ENCODE results near the gene CC2D2B.
"Not testable (repeated sequence)": the region's sequence is repeated elsewhere in the genome, so short reads cannot be mapped to it uniquely, and the experiment has no call there.

CC2D2B gene

DNA sequence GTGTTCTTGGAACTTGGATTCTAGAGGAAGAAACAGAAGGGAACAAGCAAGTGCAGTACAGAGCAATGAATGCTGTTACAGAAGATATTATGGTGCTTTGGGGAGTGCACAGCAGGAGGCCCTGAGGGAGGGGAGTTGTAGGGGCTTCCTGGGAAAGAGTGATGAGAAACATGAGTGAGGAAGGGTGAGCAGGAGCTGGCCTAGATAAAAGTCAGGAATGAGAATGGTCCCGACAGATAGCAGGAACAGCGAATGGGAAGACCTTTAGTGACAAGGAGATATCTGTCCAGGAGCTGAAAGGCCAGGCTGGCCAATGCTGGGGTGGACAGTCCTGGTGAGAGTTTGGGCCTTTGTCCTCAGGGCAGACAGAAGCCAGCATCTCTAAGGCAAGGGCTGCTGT is 115.0 kb downstream of the CC2D2B start:
- DNase-seq = no peak

DNA sequence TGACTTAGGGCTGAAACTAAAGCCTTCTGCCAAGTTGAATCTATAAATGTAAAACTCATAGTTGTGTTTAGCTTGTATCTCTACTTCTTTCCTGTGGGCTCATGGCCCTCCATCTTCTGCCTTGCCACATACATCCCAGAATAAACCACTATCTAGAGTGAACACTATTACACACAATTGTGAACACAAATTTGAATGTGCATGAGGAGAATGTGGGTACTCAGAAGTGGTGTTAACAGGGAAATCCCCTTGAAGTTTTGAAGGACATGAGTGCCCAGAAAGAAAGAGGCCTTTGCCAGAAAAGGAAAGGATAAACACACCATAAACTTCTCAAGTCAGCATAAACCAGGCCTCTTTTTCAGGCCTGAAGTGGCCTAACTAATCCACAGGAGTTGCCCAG is 115.4 kb downstream of the CC2D2B start:
- no peak for DNase-seq

DNA sequence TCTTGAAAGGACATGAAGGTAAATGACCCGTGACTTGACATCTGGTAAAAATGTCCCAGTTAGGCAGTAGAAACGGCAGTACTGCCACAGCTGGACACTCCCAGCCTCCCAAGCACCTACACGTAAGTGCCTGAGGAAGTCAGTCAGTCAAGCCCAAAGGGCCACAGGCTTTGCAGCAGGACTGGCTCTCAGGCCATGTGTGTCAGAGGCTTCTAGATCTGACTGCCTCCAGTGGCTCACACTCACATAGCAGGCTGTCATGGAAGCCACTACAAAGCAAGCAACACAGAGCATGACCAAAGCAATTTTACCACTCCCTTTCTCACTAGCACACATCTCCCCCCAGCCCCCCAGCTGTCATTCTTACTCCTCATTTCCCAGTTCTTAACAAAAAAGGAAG is 117.8 kb downstream of the CC2D2B start:
- no peak for DNase-seq

DNA sequence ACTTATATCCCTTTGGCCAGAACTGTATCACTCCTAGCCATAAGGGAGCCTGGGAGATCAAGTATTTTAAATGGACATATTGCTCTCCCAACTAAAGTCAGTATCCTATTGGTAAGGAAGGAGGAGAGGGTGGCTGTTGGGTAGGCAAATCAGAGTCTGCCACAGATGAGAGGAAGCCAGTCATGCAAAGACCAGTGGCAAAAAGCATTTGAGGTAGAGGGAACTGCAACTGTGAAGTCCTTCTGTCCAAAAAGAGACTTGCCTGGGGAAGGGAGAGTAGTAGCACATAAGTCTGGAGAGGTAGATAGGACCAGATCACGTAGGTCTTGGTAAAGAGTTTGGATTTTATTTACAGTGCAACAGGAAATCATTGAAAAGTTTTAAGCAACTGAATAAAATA is 126.8 kb downstream of the CC2D2B start:
- no peak for DNase-seq

DNA sequence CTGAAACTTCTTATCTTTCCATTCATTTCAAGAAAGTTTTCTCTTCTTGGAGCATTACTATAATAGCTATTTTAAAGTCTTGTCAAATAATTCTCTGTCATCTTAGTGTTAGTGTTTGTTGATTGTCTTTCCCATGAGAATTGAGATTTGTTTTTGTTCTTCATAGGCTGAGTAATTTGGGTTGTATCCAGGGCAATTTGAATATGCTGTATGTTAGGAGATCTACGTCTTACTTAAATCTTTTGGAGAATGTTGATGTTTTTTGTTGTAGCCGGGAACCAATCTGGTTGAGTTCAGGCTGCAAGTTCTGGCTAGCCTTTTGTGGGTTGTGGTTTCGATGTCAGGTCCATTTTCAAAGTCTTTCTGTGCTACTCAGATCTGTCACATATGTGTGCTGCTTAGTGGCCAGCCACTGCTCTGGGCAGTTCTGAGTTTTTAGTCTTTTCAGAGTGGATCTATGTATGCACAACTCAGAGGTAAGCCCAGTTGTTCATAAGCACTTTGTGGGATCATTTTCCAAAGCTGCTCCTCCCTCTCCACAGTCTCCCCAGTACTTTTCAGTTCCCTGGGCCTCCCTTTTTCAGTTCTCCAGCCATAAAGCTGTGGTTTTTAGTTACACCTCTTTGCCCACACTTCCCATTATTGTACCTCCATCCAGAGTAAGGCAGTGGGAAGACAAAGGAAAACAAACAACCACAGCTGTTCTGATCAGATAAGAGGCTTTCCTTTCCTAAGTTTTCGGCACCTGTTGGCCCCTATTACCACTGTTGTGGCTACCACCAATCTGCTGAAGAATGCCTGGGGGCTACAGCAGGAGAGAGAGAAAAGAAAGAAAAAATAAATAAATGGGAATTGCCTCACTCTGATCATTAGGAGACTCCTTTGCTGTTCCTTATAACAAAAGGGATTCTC is 131.0 kb downstream of the CC2D2B start:
- no peak for DNase-seq

DNA sequence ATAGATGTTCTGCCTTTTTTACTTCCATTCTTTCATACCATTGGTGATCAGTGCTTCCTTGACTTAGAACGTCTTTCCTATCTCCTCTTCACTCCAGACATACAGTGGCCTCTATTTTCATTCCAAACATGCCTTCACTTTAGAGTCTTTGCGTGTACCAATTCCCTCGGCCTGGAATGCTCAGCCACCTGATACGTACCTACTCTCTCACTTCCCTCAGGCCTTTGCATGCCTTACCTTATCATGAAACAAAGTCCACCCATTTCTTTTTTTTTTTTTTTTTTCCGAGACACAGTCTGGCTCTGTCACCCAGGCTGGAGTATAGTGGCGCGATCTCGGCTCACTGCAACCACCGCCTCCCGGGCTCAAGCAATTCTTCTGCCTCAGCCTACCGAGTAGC is 133.4 kb downstream of the CC2D2B start:
- no peak for DNase-seq

DNA sequence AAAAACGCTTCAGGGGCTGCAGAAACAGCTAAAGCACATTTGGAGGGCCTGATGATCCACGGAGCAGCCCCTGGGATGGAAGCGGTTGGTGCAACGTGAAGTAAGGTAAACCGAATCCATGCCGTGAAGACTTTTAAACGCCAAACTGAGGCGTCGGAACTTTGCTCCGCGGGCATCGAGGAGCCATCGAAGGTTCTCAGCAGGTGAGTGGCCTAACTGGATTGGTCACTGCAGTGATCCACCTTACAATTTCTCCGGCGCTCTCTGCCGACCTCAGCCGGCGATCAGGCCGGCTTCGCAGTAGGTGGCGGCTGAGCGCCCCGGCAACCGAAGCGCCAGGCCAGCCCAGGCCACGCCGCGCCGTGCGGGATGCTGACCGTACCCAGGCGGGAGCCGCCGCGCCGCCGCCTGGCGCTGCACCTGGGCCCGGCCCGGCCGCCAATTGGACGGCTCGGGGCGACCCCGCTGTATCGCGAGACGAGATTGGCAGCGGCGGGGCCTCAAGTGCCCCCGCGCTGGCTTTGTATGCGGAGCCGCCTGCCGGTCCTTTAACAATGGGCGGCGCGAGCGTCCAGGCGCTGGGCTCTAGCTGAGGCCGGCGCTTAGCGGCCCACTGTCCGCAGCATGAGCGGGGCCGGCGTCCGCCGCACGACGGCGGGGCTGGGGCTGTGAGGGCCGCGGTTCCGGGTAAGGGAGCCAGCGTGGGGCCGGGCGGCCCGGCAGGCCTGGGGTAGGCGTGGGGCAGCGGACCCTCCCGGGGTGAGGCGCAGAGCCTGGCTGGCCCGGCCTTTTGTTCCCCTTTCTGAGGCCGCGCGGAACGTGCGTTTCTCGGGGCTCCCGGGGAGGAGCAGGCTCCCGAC is 135.5 kb downstream of the CC2D2B start, which contains the start of gene CCNJ:
TSS of gene CCNJ (plus strand) at position 551 of the 860 bp plus-strand sequence. CDS start 811 bp downstream, outside the sequence.
- DNase-seq = peak; percentile 93

DNA sequence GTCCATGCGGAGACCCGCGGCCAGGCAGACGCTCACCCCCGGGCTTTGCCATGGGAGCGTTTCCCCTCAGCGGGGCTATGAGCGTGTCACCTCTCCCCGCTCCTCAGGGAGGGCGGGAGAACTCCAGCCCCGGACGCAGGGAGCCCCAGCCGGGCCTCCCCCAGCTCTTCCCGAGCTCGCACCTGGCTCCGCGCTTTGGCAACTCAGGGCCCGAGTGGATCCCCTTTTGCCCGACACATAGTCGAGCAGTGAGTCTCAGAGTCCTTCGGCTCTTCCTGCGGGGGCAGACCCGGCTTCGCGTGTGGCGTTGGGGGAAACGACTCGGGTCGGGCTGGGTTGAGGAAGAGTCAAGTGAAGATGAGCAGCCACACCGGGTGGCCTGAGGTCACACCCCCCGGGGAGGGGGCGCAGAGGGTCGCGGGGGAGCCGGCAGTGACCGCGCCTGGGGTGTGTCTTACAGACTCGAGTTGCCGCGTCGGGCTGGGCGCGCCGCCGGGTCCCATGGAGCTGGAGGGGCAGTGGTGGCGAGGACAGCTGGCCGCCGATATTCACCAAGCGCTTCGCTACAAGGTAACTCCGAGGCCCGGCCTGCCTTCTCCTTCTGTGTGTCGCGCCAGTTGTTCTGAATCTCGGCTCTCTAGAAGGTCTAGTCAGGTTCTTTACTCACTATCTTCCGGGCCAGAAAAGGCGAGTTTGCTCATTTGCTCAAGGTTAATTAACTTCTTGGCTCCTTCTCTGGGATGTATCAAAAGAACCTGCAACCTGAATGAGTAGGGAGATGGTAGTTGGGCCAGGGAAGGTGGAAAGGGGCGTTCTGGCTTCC is 136.3 kb downstream of the CC2D2B start:
- DNase-seq = peak; percentile 84

DNA sequence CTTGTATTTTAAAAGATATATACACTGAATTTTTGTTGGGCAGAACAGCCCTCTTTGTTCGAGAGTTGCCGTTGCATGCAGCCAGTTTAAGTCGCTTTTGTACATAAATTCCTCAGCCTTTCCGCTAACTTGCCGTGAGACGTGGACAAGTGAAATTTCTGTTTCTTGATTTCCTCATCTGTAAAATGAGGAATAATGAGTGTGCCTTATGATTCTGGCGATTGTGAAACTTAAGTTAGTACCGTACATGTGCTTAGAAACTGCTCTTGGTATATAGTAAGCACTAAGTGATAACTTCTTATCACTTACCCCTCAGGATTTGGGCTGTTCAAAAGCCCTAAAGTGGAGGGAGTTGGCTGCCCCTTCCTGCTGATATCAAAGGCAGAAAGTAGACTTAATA is 137.0 kb downstream of the CC2D2B start:
- no peak for DNase-seq

DNA sequence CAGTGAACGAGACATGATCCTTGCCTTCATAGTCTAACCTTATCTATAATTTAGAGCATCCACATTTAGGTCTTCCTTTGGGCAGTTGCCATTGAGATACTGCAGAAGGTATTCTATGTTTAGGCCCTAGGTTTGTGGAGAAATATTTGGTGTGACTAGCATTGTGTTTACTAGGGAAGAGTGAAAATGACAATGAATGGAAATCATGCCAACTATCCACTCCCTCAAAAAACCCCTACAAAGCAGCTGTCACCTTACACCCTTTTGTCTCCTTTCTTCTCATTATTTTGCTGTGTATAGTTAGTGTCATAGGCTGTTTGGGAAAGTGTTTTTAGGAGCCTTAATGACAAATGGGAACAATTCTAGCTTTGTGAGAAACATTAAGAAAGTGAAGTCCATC is 138.8 kb downstream of the CC2D2B start:
- DNase-seq = no peak

DNA sequence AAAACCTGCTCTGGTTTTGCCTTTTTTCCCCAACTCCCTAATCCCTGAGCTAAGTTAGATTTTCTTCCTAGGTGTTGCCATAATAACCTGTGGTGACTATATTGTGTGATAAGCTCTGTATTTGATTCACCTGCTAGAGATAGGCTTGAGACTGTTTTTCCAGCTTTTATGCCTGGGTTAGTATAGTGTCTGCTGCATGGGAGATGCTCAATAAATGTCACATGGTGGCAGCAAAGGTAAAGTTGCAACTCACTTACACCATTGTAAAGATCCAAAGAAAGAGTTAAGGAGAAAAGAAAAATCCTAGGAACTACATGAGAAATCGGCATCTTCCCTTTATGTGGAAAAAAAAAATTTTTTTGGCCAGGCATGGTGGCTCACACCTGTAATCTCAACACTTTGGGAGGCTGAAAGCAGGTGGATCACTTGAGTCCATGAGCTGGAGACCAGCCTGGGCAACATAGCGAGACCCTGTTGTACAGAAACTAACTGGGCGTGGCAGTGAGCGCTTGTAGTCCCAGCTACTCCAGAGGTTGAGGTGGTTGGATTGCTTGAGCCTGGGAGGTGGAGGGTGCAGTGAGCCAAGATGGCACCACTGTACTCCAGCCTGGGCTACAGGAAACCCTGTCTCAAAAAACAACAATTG is 139.4 kb downstream of the CC2D2B start:
- DNase-seq = no peak

DNA sequence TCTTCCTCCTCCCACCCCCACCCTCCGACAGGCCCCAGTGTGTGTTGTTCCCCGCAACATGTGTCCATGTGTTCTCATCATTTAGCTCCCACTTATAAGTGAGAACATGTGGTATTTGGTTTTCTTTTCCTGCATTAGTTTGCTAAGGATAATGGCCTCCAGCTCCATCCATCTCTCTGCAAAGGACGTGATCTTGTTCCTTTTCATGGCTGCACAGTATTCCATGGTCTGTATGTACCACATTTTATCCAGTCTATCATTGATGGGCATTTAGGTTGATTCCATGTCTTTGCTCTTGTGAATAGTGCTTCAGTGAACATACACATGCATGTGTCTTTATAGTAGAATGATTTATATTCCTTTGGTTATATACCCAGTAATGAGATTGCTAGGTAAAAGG is 140.2 kb downstream of the CC2D2B start:
- DNase-seq = not testable (repeated sequence)

DNA sequence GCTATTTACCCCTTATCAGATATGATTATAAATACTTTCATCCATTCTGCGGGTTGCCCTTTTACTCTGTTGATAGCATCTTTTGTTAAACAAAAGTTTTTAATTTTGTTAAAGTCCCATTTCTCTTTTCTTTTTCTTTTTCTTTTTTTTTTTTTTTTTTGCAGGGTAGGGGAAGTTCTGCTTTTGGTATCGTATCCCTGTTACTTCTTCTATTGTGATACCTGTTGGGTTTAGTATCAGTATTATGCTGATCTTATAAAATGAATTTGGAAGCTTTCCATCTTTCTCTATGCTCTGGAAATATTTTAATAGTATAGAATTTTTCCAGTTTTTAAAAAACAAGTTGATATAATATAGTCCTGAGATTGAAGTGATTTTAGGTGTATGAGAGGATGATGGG is 141.6 kb downstream of the CC2D2B start:
- DNase-seq = no peak

DNA sequence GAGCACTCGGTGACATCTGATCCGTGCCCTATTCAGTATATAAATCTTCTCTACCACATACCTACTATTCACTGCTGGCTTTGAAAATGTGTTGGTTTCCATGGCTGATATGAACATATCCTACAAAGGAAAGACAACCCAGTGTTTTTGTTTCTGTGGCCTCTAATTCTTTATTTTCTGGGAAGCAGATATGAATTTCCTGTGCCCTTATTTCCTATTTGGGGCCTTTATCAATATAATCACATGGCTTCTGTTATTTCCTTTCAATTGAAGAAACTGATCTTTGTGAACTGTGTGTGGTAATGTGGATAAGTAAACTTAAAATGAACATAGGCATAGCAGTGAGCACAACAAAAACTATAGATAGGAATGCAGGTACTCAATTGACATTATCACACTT is 146.2 kb downstream of the CC2D2B start:
- no peak for DNase-seq

DNA sequence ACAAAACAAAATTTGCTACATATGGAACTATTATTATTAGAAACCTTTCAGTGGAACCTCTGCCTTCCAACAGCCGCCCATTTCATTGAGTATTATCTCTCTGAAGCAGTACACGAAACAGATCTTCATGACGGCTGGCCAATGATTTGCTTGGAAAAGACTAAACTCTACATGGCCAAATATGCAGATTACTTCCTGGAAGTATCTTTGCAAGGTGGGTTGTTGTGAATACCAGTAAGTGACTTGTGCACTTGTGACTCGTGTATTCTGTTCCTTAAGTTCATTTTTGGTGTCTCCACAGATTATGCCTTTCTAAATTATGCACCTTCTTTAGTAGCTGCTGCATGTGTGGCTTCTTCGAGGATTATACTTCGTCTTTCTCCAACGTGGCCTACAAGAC is 149.0 kb downstream of the CC2D2B start:
- no peak for DNase-seq

DNA sequence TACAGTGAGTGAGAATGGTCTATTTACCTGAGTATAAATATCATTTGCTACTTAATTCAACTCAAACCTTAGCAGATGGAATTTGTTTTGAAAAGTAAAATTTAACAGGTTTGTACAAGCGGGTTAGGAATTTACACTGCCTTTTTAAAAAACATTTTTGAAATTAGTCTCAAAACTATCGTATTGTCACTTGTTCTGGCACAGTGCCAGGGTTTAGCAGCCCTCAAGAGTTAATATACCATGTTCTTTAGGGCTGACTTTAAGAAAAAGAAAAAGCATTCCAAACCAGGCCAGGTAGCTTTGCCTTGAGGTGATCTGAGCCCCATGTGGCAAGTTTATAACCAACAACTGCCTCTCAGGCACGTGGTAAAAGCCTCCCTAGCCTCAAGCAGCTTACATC is 153.5 kb downstream of the CC2D2B start:
- no peak for DNase-seq

DNA sequence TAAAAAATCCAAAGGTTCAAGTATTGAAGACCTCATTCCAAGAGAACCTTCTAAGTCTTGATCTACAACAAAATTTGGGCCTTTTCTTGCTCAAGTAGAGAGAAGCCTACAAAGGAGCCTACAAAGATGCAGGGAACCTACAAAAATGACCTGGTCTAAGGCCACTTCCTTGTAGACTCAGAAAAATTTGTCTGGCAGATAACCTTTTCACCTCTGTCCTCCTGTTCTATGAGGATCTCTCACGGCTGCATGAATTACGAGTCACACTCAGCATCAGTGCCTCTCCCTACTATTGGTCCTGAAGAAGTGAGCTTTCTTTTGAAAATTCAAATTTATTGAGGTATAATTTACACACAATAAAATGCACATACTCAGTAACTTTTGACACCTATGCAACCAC is 164.9 kb downstream of the CC2D2B start:
- DNase-seq = no peak

DNA sequence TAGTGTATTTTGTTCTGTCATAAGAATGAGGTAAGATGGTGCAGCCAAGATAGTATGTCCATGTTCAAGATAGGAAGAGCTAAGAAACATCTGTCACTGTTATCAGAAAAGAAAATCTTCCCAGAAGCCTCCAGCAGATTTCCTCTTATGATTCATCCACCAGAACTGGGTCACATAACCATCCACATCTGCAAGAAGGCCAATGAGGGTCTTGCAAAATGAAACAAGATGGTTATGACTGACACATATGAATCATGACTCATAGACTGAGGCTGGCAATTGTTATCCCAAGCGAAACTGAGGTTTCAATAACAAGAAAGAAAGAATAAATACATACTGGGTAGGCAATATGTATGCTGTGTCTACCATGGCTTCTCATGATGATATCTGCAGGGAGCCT is 165.9 kb downstream of the CC2D2B start:
- no peak for DNase-seq

DNA sequence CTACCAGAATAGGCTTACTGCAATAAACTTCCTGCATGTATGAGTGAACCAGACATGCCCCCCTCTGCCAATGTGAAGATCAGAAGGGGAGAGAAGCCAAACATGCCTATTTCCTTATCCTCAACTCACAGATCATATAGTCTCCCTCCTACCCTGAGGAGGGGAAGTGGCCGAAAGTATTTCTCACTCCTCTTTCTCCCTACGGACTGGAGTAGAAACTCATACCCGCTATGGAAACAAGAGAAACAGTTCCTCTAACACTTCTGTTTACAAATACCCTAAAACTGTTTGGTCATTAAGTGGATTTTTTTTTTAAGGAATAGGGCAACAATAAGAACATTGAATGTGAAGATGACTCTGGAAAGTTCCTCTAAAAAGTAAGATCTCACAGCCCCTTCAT is 167.0 kb downstream of the CC2D2B start:
- no peak for DNase-seq

DNA sequence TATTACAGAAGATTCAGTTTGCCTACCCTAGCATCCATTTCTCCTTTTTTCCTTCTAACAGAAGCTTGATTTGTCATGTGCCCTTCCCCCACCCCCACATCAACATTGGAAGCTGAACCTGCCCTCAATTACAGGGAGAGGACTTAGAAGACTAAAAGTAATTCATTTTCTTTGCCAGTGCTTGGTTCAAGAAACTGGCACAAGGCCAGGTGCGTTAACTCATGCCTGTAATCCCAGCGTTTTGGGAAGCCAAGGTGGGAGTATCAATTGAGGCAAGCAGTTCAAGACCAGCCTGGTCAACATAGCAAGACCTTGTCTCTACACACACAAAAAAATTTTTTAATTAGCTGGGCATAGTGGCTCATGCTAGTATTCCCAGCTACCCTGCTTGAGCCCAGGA is 168.2 kb downstream of the CC2D2B start:
- DNase-seq = no peak

DNA sequence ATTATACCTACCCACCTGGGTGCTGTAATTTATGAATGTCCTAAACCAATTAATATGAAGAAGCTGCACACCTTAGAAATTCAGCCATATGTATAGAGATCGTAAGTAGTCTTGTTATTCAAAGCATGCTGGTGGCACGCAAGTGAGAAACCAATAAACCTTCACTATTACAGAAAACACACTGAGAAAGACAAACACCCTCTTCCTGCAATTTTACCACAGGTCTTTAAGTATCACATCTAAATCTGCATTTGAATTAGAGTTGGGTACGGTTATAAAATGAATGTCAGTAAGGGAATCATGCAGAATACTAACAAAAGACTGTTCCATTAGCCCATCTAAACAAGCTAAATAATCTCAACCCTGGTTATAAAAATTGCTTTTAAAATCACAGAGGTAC is 169.4 kb downstream of the CC2D2B start:
- no peak for DNase-seq

DNA sequence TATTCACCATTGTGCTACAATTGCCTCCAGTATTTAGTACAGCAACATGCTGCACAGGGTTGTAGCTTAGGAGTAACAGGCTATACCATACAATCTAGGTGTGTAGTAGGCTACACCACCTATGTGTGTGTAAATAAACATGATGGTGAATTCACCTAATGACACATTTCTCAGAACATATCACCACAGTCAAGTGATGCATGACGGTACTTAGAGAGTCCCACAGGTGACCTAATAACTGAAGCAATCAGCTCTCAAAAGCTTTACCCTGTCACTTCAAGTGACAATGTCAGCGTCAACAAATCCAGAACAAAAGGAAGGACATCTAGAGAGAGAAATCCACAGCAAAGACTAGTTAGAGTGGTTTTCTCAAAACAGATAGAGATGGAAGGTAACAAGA is 174.4 kb downstream of the CC2D2B start:
- no peak for DNase-seq
